Right lobe of liver (tissue), 4 donors: ENCODE data around the gene KCNB1.

Experiments
- CTCF ChIP-seq, 4 donors: fragments of 200-600 bp in 3 of 4; fragments of 450-650 bp in 1 of 4; IDR thresholded peaks; one replicate each; pipeline versions ENCODE4 v1.5.1 to v1.8.0; 2016 to 2022; ENCODE audit warnings: antibody characterized with exemption in 4 of 4, mild to moderate bottlenecking in 2 of 4
- POLR2A ChIP-seq: fragments of 450-650 bp; IDR thresholded peaks from one replicate; pipeline ENCODE4 v1.6.1; 2017; ENCODE audit warnings: antibody characterized with exemption, mild to moderate bottlenecking
- donor health status: DM: no; HTN: no; CAD: no.
- donor health status: DM: no; HTN: no; CAD: no.
- donor health status: DM: no; HTN: yes; CAD: no.

- TF ChIP-seq CTCF (IDR thresholded peaks at IDR 0.05) (no peak), POLR2A (no peak)
These were observed 73.0 kb downstream of the KCNB1 start for GRCh38 chr20:49409302-49409974.
